NCI-H226 (cell line): ENCODE results near the gene FGR.
"Not testable (repeated sequence)": the region's sequence is repeated elsewhere in the genome, so short reads cannot be mapped to it uniquely, and the experiment has no call there.

Experiments
- DNase-seq: peaks from one replicate; pipeline ENCODE4 v3.0.0-alpha.2; 2015

The FGR gene

DNA sequence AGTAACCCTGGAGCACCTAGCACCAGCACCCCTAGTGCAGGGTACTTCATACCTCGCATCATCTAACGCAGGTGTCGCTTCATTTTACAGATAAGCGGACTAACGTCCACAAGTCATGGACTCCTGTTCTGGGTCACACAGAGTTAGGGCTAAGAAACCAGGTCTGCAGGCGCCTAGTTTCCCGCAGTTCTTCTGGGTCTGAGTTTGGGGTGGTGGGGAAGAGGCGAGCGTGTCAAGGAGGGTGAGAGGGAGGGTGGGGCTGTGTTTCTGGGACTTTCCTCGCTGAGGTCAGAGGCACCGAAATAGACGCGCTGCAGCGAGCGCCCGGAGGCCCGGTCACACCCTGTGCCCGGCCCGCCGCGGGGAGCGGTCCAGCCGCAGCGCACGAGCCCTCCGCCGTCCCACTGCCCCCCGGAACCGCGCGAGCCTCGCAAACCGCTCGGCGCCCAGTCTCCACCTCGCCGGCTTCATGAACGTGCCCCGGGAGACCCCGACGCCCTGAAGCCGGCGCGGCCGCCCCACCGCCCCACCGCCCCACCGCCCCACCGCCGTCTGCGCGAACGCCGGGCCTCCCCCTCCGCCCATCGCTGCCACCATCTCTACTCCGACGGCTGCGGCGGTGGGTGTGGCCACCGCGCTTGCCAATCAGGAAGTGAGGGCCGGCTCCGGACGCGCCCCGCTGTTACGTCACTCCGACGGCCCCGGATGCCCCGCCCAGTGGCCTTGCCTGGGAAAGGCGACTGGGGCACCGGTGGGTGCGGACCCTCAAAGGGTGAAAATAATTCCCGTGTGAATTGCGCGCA, 24.7 kb upstream of the FGR start:
- peak; percentile 74 for DNase-seq

DNA sequence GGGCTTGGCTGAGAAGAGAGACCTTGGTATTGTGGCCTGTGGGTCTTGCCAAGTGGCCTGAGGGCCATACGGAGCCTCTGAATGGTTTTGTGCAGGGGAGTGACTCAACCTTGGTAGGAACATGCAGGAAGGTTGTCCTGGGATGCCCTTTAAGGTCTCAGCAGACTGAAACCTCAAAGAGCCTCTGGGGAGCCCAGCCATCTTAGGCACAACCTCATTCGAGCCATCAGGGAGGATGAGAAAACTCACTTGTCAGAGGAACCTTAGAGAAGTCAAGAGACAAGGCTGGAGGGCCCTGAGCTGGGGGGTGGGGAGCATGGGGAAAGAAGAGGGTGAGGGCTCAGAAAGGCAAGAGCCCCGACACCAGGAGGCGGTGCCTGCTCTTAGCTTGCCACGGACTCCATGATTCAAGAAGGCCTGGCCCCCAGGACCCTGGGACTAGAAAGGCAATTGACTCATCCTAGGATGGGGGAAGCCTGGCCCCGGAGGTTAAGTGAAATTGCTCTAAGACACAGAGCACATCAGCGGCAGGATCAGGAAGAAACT, 24.0 kb upstream of the FGR start:
- DNase-seq = no peak

DNA sequence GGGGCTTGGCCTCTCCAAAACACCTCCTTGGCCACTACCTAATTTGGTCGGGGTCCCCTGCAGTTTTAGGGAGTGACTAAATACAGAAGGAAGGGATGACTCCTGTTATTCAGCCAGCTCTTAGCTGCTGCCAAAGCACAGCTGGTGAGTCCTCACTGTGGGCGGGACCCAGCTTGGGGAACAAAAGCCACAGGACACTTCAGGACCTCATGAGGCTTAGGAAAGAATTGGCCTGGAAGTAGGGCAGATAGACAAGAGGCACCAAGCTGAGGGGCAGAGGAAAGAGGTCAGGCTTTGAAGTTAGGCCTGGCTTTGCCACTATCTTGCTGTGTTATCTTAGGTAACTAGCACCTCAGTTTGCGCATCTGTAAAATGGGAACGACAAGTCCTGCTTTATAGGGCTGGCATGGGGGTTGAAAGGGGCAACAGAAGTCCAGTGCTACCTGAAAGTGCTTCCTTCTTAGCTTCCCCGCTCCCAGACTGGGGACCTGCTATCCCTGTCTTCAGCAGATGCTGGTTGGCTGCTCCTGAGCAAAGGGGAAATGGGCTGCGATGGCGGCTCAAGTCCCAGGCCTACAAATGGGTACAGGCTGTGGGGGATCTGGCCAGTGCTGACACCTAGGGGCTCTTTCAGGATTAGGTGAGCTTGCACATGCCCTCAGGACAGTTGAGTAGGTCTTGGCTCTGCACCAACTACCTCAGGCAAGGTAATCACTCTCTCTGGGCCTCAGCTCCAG, 21.3 kb upstream of the FGR start:
- DNase-seq = peak; percentile 37

DNA sequence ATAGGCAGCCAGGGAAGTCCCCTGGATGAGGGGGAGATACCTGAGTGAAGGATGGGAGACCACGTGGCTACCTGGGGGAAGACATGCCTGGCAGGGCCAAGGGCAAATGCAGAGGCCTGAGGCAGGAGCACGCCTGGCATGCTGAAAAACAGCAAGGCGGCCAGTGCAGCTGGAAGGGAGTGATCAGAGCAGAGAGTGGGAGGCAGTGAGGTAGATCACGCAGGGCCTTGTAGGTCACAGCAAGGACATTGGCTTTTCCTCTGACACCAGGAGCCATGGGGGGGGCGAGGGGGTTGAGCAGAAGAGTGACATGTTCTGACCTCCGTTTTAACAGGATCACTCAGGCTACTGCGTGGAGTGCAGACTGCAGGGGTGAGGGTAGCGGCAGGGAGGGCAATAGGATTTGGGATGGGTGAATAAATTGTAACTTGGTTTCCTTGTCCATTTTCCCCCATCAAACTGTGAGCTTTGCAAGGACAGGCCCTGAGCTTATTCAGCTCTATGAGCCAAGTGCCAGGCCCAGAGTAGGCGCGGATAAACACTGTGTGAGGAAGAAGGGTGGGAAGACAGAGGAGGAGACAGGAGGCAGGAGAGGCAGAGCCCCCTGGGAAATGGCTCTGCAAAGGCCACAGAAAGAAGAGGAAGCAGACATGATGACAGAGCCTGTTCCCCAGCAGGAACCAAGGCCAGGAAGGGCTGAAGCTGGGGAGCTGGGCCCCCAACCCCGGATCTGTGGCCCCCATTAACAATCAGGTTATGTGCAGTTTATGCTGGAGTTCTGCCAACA, 20.4 kb upstream of the FGR start:
- no peak for DNase-seq

DNA sequence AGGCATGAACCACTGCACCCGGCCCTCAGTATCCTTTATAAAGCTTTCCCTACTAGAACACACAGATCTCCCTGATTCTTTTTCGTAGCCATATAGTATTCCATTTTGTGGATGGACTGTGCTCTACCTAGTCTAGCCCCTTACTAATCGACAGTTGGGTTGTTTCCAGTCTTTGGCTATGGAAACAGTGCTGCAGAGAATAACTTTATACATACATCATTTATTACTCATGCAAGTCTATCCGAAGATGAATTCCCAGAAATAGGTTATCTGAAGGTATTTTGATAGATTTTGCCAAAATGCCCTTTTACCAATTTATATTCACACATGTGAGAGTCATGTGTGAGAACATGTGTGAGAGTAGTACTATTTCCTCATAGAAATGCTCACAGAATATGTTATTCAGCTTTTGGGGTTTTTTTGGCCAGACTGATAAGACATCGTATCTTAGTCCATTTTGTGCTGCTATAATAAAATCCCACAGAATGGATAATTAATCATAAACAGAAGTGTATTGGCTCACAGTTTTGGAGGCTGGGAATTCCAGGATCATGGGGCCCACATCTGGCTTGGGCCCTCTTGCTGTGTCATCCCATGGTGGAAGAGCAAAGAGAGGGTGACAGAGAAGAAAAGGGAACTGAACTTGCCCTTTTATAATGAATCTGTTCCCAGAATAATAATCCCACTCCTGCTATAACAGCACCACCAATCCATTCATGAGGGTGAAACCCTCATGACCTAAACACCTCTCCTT, 17.3 kb upstream of the FGR start:
- DNase-seq = no peak

DNA sequence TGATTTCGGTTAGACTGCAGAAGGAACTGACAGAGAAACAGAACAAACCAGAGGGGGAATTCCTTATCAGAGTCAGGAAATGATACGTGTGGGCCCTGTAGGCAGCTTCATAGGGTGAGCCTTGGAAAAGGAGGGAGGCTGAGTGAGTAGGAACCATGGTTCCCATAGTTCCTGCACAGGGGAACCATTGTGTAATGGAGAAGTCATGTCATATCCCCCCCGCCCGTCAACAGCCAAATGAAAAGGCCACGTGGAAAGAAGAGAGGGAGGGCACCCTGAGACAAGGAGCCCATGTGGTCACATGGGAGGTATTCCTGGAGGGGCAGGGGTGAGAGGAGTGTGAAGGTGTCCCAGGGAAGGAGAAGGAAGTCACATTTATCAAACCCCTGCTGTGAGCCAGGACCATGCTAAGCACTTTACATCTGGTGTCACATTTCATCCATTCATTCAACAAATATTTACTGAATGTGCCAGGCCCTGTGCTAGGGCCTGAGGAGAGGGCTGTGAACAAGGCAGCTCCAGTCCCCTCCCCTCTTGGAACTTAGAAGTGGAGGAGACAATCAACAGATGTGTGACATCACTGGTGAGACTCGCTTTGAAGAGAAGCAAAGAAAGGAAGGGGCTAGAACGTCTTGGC, 15.7 kb upstream of the FGR start:
- peak; percentile 72 for DNase-seq

DNA sequence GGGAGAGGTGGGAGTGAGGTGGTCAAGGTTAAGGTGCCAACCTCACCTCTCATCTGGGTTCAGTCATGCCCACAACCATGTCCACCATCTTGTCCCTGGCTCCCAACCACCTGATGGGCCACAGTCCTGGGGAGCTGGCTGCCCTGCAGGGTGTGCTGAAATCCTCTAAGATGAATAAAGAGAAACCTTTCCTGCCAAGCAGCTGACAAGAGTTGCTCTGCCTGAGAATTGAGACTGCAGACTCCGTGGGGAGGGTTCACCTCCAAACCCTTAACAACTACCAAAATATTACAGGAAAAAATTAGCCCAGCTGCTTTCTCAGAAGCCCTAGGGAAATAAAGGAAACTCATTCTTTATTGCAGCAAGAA, 15.2 kb upstream of the FGR start:
- DNase-seq = no peak

DNA sequence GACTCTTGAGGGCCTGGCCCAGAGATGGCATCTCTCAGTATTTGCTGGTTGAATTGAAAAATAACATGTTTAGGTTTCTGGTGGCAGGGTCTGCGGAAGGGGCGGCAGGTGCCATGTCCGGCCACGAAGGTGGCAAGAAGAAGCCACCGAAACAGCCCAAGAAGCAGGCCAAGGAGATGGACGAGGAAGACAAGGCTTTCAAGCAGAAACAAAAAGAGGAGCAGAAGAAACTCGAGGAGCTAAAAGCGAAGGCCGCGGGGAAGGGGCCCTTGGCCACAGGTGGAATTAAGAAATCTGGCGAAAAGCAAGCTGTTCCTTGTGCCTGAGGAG, 14.3 kb upstream of the FGR start:
- DNase-seq = no peak

DNA sequence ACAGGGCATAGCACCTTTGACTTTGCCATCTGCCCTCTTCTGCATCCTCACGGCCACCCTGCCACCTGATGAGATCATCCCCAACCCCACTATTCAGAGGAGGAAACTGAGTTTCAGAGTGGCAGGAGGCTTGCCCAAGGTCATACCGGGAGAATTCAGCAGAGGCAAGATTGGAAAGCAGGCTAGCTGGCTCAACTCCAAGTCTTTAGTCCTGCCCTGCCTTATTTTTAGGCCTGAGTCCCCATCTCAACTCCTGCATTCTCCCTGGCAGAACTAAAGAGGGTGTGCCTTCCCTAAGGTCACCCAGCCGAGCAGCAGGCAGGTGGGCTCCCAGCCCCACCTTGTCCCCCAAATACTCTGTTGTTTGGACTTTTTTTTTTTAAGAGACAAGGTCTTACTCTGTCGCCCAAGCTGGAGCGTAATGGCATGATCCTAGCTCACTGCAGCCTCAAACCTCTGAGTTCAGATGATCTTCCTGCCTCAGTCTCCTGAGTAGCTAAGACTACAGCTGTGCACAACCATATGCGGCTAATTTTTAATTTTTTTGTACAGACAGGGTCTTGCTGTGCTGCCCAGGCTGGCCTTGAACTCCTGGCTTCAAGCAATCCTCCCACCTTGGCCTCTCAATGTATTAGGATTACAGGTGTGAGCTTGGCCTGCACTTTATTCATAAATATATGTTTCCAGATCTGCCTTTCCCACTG, 13.8 kb upstream of the FGR start:
- DNase-seq = no peak

DNA sequence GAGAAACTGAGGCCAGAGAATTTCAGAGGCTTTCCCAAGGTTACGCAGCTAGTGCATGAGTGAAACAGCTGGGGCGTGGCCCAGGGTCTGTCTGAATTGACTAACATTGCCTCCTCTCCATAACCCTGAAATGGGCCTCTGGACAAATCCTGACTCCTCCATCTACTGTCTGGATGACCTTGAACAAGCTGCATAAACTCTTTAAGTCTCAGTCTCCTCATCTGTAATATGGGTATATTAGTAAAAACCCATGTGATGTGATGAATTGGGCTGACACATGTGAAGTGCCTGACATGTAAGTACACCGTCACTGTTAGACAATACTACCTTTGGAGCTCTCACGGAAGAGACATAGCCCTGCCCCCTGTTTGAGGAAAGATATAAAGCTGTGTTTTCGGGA, 12.3 kb upstream of the FGR start:
- no peak for DNase-seq

DNA sequence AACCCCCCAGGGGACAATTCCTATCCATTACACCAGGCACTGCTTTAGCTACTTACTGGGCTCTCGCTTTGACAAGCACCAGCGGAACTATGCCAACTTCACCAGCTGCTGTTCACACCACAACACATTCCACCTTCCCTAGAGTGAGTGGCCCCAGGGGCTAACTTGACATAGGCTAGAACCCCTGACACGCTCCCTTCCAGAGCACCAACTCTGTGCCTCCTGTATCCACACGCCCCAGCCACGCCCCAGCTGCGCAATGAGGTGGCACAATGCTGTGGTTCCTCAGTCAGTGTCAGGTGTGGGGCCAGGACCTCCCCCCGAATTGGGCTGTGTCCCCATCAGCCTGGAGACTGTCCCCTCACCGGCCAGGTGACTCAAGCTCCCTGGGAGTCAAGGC, 11.7 kb upstream of the FGR start:
- DNase-seq = no peak

DNA sequence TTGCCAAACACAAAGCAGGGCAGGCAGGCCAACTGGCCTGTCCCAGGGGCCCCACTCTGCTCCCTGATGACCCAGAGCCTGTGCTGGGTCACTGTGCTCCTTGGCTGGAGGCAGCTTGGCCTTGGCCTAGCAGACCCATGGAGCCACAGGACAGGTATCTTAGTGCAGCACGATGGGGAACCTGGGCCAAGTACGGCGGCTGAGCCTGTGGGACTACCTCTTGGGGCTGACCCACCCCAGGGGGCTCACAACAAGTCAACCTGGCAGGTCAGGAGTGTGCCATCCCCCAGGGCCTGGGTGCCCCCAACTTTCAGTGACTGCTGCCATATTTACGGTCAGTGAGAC, 10.1 kb upstream of the FGR start:
- no peak for DNase-seq

DNA sequence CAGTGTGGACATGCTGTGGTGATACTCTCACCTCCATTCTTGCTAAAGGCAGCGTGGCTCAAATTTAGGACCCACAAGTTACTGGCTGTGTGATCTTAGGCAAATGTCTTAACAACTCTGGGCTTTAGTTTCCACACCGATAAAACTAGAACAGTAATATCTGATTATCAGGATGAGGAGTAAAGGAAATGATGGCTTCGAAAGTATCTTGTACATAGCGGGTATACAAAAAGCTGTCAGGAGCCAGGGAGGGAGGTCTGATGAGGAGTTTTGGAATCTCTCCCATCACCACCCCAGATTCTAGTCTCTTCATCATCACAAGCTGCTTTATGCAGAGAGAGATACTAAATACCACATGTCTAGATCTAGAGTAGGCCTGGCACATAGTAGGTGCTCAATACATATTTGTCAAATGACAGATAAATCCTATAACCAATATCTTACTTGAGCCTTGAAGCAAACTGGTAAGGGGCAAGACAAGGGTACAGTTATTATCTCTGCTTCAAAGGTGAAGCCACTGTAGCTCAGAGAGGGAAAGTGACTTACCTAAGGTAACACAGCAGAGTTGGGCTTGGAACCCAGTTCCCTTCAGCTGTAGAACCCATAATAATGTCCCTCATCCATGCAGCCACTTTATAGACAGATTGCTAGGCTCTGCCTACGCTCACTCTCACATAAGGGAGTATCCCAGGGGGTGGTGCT, 9.5 kb upstream of the FGR start:
- DNase-seq = no peak

DNA sequence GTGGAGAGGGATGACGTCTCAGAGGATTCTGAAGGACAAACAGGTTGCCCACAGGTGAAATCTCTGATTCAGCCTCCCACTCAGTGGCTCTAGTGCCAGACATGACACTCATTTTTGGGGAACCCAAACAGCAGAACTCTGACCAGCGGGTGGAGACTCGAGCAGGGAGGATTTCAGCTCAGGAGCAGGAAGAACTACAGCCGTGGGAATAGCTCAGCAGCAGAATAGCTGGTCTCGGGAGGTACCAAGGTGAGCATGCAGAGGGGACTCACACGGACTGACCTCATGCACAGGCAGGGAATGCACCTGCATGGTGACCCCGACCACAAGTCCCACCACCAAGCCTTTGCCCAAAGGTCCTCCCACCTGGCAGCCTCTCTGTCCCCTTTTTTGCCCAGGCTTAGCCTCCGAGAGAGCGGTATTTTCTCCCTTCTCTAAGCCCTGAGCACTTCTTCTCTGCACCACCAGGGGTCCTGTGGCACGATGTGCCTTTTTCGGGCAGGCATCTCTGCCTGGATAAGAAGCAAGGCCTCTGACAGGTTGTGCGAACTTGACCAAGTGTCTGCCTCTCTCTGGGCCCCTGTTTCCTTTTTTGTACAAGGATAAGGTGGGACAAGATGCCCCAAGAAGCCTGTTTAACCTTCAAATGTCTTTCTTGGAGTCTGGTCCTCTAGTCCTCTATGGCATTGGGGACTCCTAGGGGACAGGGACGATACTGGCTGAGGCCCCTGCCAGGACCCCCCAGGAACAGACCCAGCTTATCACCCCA, 8.8 kb upstream of the FGR start:
- DNase-seq = no peak

DNA sequence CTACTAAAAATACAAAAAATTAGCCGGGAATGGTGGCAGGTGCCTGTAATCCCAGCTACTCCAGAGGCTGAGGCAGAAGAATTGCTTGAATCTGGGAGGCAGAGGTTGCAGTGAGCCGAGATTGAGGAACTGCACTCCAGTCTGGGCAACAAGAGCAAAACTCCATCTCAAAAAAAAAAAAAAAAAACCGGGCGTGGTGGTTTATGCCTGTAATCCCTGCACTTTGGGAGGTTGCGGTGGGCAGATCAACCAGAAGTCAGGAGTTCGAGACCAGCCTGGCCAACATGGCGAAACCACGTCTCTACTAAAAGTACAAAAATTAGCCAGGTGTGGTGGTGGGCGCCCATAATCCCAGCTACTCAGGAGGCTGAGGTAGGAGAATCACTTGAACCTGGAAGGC, 5.5 kb upstream of the FGR start:
- DNase-seq = not testable (repeated sequence)

DNA sequence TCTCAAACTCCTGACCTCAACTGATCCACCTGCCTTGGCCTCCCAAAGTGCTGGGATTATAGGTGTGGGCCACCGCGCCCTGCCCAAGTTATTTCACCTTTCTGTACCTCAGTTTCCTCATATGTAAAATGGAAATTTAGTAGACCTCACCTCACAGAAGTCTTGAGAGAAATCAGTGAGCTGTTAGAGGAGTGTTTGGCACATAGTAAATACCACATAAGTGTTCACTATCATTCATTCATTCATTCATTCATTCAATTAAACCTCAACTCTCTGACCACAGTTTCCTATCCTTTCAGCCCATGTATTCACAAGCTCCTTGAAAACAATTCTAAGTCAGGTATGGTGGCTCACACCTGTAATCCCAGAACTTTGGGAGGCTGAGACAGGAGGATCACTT, 3.8 kb upstream of the FGR start:
- DNase-seq = no peak

DNA sequence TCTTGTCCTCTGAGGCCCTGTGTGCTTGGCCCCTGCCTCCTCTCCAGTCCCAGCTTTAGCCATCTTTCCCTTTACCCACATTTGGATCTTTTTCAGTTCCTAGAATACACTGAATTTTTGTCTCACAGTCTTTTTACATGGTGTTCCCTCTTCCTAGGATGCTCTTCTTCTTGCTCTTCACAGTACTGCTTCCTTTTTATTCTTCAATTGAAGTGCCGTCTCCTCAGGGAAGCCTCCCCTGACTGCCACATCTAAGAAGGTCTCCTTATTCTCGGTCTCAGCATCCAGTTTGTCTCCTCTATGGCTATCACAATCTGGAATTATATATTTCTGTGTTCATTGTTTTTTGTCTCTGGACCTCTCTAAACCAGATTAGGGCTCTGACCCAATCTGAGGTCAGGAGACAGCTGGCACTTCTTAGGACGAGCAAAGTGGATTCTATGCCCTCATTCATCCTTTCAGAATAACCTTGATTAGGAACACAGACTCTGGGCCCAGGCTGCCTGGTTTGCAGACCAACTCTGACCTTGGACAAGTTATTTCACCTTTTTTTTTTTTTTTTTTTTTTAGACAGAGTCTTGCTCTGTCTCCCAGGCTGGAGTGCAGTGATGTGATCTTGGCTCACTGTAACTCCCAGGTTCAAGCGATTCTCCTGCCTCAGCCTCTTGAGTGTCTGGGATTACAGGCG, 3.2 kb upstream of the FGR start:
- DNase-seq = no peak

DNA sequence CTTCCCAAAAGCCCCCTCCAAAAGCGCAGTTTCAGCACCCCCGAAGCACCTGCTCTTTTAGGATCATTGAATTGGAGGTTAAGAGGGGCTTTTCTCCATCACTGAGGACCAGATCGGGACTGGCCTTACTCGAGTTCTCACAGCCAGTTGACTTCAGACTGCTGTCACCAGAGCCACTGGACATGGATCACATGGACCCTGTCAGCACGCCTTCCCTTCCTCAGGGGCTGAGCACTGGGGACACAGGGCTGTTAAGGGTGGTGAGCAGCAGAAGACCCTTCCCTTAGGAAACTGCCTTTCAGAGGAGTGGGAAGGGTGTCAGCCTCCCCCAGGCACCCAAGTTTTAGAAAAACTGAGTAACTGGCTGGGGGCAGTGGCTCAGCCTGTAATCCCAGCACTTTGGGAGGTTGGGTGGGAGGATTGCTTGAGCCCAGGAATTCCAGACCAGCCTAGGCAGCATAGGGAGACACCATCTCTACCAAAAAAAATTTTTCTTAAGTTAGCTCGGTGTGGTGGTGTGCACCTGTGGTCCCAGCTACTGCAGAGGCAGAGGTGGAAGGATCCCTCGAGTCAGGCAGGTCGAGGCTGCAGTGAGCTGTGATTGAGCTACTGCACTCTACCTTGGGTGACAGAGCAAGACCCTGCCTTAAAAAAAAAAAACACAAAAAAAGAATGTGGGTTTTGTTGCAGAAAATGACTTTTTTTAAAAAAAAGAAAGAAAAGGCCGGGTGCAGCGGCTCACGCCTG, 584 bp upstream of the FGR start:
- DNase-seq = no peak
